GM12874 (cell line): ENCODE results near the gene OR5W2.
"Not testable (repeated sequence)": the region's sequence is repeated elsewhere in the genome, so short reads cannot be mapped to it uniquely, and the experiment has no call there.

ENCODE experiments used
- CTCF ChIP-seq: IDR thresholded peaks from 2 replicates; pipeline ENCODE4 v1.5.1; 2011; ENCODE audit warnings: low read depth, mild to moderate bottlenecking, control low read depth, low read length, moderate library complexity; ENCODE audit not compliant: insufficient read depth

OR5W2 gene

GRCh38 chr11:55895216-55895615 is 19.2 kb downstream of the OR5W2 start:
- no peak for TF ChIP-seq CTCF

- TF ChIP-seq CTCF = not testable (repeated sequence)
Observed at GRCh38 chr11:55882997-55883396, 31.4 kb downstream of the OR5W2 start, which contains the start of gene TRIM51. TRIM51 (plus strand) TSS chr11:55883297; CDS start chr11:55885429, 2,132 bp downstream.
